ENCODE data around the gene IFT43. TPM values are rescaled to one million over a fixed set of nuclear protein-coding genes. Genes with fewer than 3 reads are reported as not detected.

The IFT43 gene
- total RNA-seq, 1 donor from 2014 or later, result 36.9 TPM

DNA sequence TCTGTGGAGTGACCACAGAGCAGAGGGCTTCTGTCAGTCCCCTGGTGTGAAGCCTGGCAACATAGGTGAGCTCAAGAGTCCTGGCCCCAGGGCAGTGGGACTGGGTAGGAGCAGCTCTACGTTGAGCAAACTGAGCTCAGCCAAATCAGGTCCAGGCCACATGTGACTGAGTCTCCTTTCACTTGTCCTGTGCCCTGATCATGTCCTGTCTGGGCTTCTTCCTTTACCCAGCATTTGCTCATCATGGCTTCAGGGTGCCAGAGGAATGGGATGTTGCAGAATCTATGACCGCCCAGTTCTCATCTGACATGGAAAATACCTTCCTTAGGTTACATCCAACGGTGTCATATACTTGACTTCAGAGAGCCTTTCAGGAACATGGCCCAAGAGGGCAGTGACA lies 99.8 kb downstream of the IFT43 start:
- no peak overlapping the region for H3K4me3 Mint-ChIP-seq
- TF ChIP-seq, protein P1, sequence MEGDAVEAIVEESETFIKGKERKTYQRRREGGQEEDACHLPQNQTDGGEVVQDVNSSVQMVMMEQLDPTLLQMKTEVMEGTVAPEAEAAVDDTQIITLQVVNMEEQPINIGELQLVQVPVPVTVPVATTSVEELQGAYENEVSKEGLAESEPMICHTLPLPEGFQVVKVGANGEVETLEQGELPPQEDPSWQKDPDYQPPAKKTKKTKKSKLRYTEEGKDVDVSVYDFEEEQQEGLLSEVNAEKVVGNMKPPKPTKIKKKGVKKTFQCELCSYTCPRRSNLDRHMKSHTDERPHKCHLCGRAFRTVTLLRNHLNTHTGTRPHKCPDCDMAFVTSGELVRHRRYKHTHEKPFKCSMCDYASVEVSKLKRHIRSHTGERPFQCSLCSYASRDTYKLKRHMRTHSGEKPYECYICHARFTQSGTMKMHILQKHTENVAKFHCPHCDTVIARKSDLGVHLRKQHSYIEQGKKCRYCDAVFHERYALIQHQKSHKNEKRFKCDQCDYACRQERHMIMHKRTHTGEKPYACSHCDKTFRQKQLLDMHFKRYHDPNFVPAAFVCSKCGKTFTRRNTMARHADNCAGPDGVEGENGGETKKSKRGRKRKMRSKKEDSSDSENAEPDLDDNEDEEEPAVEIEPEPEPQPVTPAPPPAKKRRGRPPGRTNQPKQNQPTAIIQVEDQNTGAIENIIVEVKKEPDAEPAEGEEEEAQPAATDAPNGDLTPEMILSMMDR (conservative IDR thresholded peaks at IDR 0.05), result no peak
- H3K27me3 Mint-ChIP-seq, result peaks cover 4% of the 10 kb centered on the region
- no peaks in the 10 kb centered on the region for H3K9me3 Mint-ChIP-seq
- peaks cover 31% of the 10 kb centered on the region for H3K4me1 Mint-ChIP-seq (ENCODE audit: unreplicated experiment)
- H3K36me3 Mint-ChIP-seq, result no peaks in the 10 kb centered on the region
- no peak for DNase-seq (ENCODE audit: extremely low spot score, unreplicated experiment)
- H3K27ac Mint-ChIP-seq, result no peak overlapping the region

GRCh38 chr14:76086636-76087035 lies 101.1 kb downstream of the IFT43 start:
- Mint-ChIP-seq H3K4me1 (ENCODE audit: unreplicated experiment) (peaks cover 31% of the 10 kb centered on the region), H3K27me3 (peaks cover 4% of the 10 kb centered on the region), H3K36me3 (no peaks in the 10 kb centered on the region), H3K4me3 (no peak overlapping the region), H3K9me3 (no peaks in the 10 kb centered on the region), H3K27ac (no peak overlapping the region)
- DNase-seq (ENCODE audit: extremely low spot score, unreplicated experiment), result no peak
- TF ChIP-seq, protein P1 (conservative IDR thresholded peaks at IDR 0.05), result no peak

DNA sequence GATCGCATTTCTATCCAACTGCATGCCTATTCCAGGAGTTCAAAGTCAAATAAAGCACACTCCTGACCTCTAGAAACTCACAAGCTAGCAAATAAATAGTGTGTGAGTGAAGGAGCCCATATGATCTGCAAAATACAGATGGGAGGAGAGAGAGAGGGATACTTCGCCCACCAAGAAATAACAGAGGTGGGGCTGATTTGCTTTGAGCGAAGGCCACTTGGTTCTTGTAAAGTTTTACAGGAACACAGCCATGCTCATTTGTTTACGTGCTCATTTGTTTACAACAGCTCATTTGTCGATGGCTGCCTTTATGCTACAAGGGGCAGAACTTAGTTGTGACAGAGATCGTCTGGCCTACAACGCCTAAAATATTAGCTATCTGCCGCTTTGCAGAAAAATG lies 102.8 kb downstream of the IFT43 start:
- no peak overlapping the region for H3K27ac Mint-ChIP-seq

DNA sequence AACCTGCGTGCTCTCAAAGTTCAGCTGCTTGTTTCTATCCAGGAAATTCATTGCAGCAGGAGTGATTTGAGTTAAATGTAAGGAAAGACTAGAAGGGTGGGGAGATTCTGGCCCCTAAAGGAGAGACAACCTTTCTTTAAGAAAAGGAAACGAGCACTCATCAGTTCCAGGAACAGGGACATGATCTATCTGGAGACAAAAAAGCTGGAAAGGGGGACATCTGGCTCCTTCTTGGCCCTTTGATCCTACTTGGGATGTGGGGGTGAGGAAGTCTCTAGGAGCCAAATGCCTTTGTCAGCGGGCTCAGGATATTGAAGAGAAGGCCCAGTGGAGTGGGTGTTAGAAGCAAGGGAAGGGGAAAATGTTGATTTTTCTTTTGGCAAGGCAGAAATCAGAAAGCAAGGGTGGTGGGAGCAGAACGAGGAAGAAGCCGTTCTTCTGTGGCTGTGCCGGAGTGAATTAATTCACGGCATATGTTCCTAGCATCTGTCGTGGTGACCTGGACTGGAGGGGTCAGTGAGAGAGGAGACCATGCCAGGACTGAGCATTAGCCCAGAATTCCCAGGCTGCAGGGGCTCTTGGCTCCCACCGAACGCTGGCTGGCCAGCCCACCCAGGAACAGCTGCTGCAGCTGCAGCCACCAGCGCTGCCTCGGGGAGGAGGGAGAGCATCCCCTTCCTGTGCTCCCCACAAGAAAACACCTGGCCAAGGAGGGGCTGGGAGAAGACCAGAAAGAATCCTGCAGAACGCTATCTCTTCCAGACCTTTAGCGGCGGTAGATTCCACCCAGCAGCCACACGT lies 103.4 kb downstream of the IFT43 start:
- peak overlapping the region; percentile 18 for H3K4me3 Mint-ChIP-seq
- peaks cover 32% of the 10 kb centered on the region for H3K4me1 Mint-ChIP-seq (ENCODE audit: unreplicated experiment)
- no peak for DNase-seq (ENCODE audit: extremely low spot score, unreplicated experiment)
- no peaks in the 10 kb centered on the region for H3K36me3 Mint-ChIP-seq
- H3K9me3 Mint-ChIP-seq, result no peaks in the 10 kb centered on the region
- TF ChIP-seq, protein P1 (conservative IDR thresholded peaks at IDR 0.05), result no peak
- H3K27me3 Mint-ChIP-seq, result peaks cover 9% of the 10 kb centered on the region
- peak overlapping the region; percentile 18 for H3K27ac Mint-ChIP-seq

More for the DNA sequence above, 102.8 kb downstream of the IFT43 start:
- Mint-ChIP-seq H3K9me3 (no peaks in the 10 kb centered on the region), H3K27me3 (peaks cover 9% of the 10 kb centered on the region), H3K4me3 (no peak overlapping the region), H3K36me3 (no peaks in the 10 kb centered on the region), H3K4me1 (ENCODE audit: unreplicated experiment) (peaks cover 35% of the 10 kb centered on the region)
- TF ChIP-seq, protein P1 (conservative IDR thresholded peaks at IDR 0.05), result no peak
- DNase-seq (ENCODE audit: extremely low spot score, unreplicated experiment), result no peak

GRCh38 chr14:76089575-76089974 lies 104.0 kb downstream of the IFT43 start:
- Mint-ChIP-seq H3K27ac (no peak overlapping the region), H3K9me3 (no peaks in the 10 kb centered on the region), H3K4me1 (ENCODE audit: unreplicated experiment) (peaks cover 27% of the 10 kb centered on the region), H3K36me3 (no peaks in the 10 kb centered on the region), H3K27me3 (peaks cover 9% of the 10 kb centered on the region), H3K4me3 (no peak overlapping the region)
- TF ChIP-seq, protein P1 (conservative IDR thresholded peaks at IDR 0.05), result no peak
- no peak for DNase-seq (ENCODE audit: extremely low spot score, unreplicated experiment)

All from type B pancreatic cell (in vitro differentiated cells).